Measurements from ENCODE around the gene RNF215. TPM values are rescaled to one million over a fixed set of nuclear protein-coding genes. Genes with fewer than 3 reads are reported as not detected.
"Not testable (repeated sequence)": the region's sequence is repeated elsewhere in the genome, so short reads cannot be mapped to it uniquely, and the experiment has no call there.

Gene RNF215
- total RNA-seq, 2 experiments from 2014 or later, result 7.1 to 7.2 TPM

GRCh38 chr22:30411780-30412179, 24.6 kb upstream of the RNF215 start:
- Mint-ChIP-seq H3K4me3 (no peak overlapping the region), H3K27ac (peak overlapping the region; percentile 48), H3K4me1 (ENCODE audit: low read depth) (peaks cover 38% of the 10 kb centered on the region), H3K36me3 (ENCODE audit: low read depth) (peaks cover 37% of the 10 kb centered on the region), H3K27me3 (no peaks in the 10 kb centered on the region), H3K9me3 (no peaks in the 10 kb centered on the region)
- ATAC-seq, result no peak
- POLR2A ChIA-PET, result interaction anchor here (0.6 to 2.1 kb wide), 5 partner anchors 12 to 22 kb away, joined by 3 to 5 read pairs (median 3); partner anchors contain the start of gene MTFP1
- intact Hi-C loops (cut with micrococcal nuclease), result no loop called here
- TF ChIP-seq CTCF (IDR thresholded peaks at IDR 0.05), result no peak
- no peak for DNase-seq
- CTCF ChIA-PET, result interaction anchor here (0.9 to 1.8 kb wide), 7 partner anchors 11 to 26 kb away, joined by 3 to 7 read pairs (median 3); partner anchors contain the start of genes RNF215 and SEC14L2

- intact Hi-C loops (cut with micrococcal nuclease), result no loop called here
- Mint-ChIP-seq H3K4me3 (no peak overlapping the region), H3K27me3 (no peaks in the 10 kb centered on the region), H3K9me3 (no peaks in the 10 kb centered on the region), H3K36me3 (ENCODE audit: low read depth) (peaks cover 19% of the 10 kb centered on the region), H3K27ac (no peak overlapping the region), H3K4me1 (ENCODE audit: low read depth) (peaks cover 15% of the 10 kb centered on the region)
- DNase-seq, result no peak
- TF ChIP-seq CTCF (IDR thresholded peaks at IDR 0.05), result no peak
- ATAC-seq, result peak; percentile 61
- ChIA-PET CTCF (interaction anchor here (0.9 to 1.6 kb wide), 3 partner anchors 17 to 121 kb away, joined by 3 to 4 read pairs (median 3); no protein-coding TSS in a partner anchor), POLR2A (interaction anchor here (0.9 kb wide), 1 partner anchor 18 kb away, joined by 3 read pairs; no protein-coding TSS in a partner anchor)
Measured at GRCh38 chr22:30408388-30409102, 21.3 kb upstream of the RNF215 start.

- H3K4me1 Mint-ChIP-seq (ENCODE audit: low read depth), result peaks cover 10% of the 10 kb centered on the region
- peaks cover 14% of the 10 kb centered on the region for H3K36me3 Mint-ChIP-seq (ENCODE audit: low read depth)
- no peaks in the 10 kb centered on the region for H3K9me3 Mint-ChIP-seq
- intact Hi-C loops (cut with micrococcal nuclease), result no loop called here
- no peak overlapping the region for H3K4me3 Mint-ChIP-seq
- no peak for DNase-seq
- no peaks in the 10 kb centered on the region for H3K27me3 Mint-ChIP-seq
- ATAC-seq, result no peak
- ChIA-PET POLR2A (interaction anchor here (1.1 to 2.7 kb wide), 4 partner anchors 10 to 52 kb away, joined by 4 to 10 read pairs (median 5); partner anchors contain the start of gene SEC14L2), CTCF (interaction anchor here (0.9 to 2.2 kb wide), 5 partner anchors 8 to 79 kb away, joined by 3 to 6 read pairs (median 5); partner anchors contain the start of gene SEC14L2)
- H3K27ac Mint-ChIP-seq, result no peak overlapping the region
- TF ChIP-seq CTCF (IDR thresholded peaks at IDR 0.05), result no peak
Measured at GRCh38 chr22:30406400-30406799, 19.2 kb upstream of the RNF215 start.

GRCh38 chr22:30405731-30406130, 18.5 kb upstream of the RNF215 start:
- intact Hi-C loops (cut with micrococcal nuclease), result no loop called here
- Mint-ChIP-seq H3K4me1 (ENCODE audit: low read depth) (peaks cover 10% of the 10 kb centered on the region), H3K36me3 (ENCODE audit: low read depth) (peaks cover 12% of the 10 kb centered on the region), H3K27ac (no peak overlapping the region), H3K9me3 (no peaks in the 10 kb centered on the region), H3K27me3 (no peaks in the 10 kb centered on the region), H3K4me3 (no peak overlapping the region)
- no peak for DNase-seq
- TF ChIP-seq CTCF (IDR thresholded peaks at IDR 0.05), result no peak
- ChIA-PET POLR2A (interaction anchor here (0.9 to 2.7 kb wide), 9 partner anchors 10 to 155 kb away, joined by 3 to 10 read pairs (median 4); partner anchors contain the start of genes SEC14L2 and SEC14L3), CTCF (interaction anchor here (0.9 to 2.2 kb wide), 6 partner anchors 9 to 80 kb away, joined by 3 to 6 read pairs (median 5); partner anchors contain the start of genes MTFP1 and SEC14L2)
- no peak for ATAC-seq

GRCh38 chr22:30404307-30404706, 17.1 kb upstream of the RNF215 start:
- peaks cover 15% of the 10 kb centered on the region for H3K4me1 Mint-ChIP-seq (ENCODE audit: low read depth)
- TF ChIP-seq CTCF (IDR thresholded peaks at IDR 0.05), result no peak
- H3K9me3 Mint-ChIP-seq, result no peaks in the 10 kb centered on the region
- H3K27me3 Mint-ChIP-seq, result no peaks in the 10 kb centered on the region
- ATAC-seq, result no peak
- H3K4me3 Mint-ChIP-seq, result no peak overlapping the region
- DNase-seq, result no peak
- intact Hi-C loops (cut with micrococcal nuclease), result no loop called here
- ChIA-PET POLR2A (interaction anchor here (1.1 kb wide), 1 partner anchor 153 kb away, joined by 3 read pairs; no protein-coding TSS in a partner anchor), CTCF (no interaction called here)
- H3K27ac Mint-ChIP-seq, result no peak overlapping the region
- H3K36me3 Mint-ChIP-seq (ENCODE audit: low read depth), result peaks cover 15% of the 10 kb centered on the region

- H3K27ac Mint-ChIP-seq; H3K4me3 Mint-ChIP-seq; H3K27me3 Mint-ChIP-seq; intact Hi-C loops (cut with micrococcal nuclease); DNase-seq; H3K9me3 Mint-ChIP-seq; ATAC-seq: not testable (repeated sequence)
- H3K4me1 Mint-ChIP-seq (ENCODE audit: low read depth), result peaks cover 25% of the 10 kb centered on the region
- peaks cover 15% of the 10 kb centered on the region for H3K36me3 Mint-ChIP-seq (ENCODE audit: low read depth)
- POLR2A ChIA-PET, result interaction anchor here (1.4 kb wide), 1 partner anchor 8 kb away, joined by 5 read pairs; no protein-coding TSS in a partner anchor
- CTCF ChIA-PET, result interaction anchor here (0.9 to 1.7 kb wide), 3 partner anchors 12 to 115 kb away, joined by 3 to 8 read pairs (median 4); no protein-coding TSS in a partner anchor
Measured at GRCh38 chr22:30402766-30403104, 15.5 kb upstream of the RNF215 start.

All from activated CD8-positive, alpha-beta T cell treated with anti-CD3 and anti-CD28 coated beads for 36 hours (primary cell).